CD1c-positive myeloid dendritic cell (primary cell): ENCODE data around the gene VNN1.
"Not testable (repeated sequence)": the region's sequence is repeated elsewhere in the genome, so short reads cannot be mapped to it uniquely, and the experiment has no call there.

Experiments
- DNase-seq: peaks from one replicate; pipeline ENCODE4 v3.0.0-alpha.2; 2016; ENCODE audit errors: extremely low spot score

The VNN1 gene

GRCh38 chr6:132725471-132725870 lies 11.6 kb upstream of the VNN1 start:
- DNase-seq, result no peak

GRCh38 chr6:132719736-132720448 lies 6.0 kb upstream of the VNN1 start:
- DNase-seq, result no peak

- DNase-seq, result no peak
Measured at GRCh38 chr6:132715881-132716637, 2.2 kb upstream of the VNN1 start.

GRCh38 chr6:132715204-132715603 lies 1.3 kb upstream of the VNN1 start:
- no peak for DNase-seq

GRCh38 chr6:132714160-132714559 lies 305 bp upstream of the VNN1 start:
- DNase-seq, result no peak

- DNase-seq, result no peak
Measured at GRCh38 chr6:132712366-132712765, 1.5 kb downstream of the VNN1 start.

GRCh38 chr6:132708771-132709170 lies 5.1 kb downstream of the VNN1 start:
- no peak for DNase-seq

GRCh38 chr6:132708002-132708401 lies 5.9 kb downstream of the VNN1 start:
- DNase-seq, result no peak

- DNase-seq, result not testable (repeated sequence)
Measured at GRCh38 chr6:132706756-132707155, 7.1 kb downstream of the VNN1 start.

- DNase-seq, result no peak
Measured at GRCh38 chr6:132703936-132704335, 9.9 kb downstream of the VNN1 start.

GRCh38 chr6:132698608-132699007 lies 15.2 kb downstream of the VNN1 start:
- no peak for DNase-seq

GRCh38 chr6:132695773-132696172 lies 18.1 kb downstream of the VNN1 start:
- DNase-seq, result no peak

- no peak for DNase-seq
Measured at GRCh38 chr6:132693478-132693877, 20.4 kb downstream of the VNN1 start.

GRCh38 chr6:132690678-132691077 lies 23.2 kb downstream of the VNN1 start:
- DNase-seq, result no peak

- DNase-seq, result peak; percentile 53
Measured at GRCh38 chr6:132687306-132687705, 26.5 kb downstream of the VNN1 start.

- no peak for DNase-seq
Measured at GRCh38 chr6:132686531-132686930, 27.3 kb downstream of the VNN1 start.

- DNase-seq, result peak; percentile 13
Measured at GRCh38 chr6:132685009-132685408, 28.8 kb downstream of the VNN1 start.

- no peak for DNase-seq
Measured at GRCh38 chr6:132684272-132684671, 29.6 kb downstream of the VNN1 start.

- DNase-seq, result peak; percentile 20
Measured at GRCh38 chr6:132683543-132683942, 30.3 kb downstream of the VNN1 start.

GRCh38 chr6:132679094-132679493 lies 34.8 kb downstream of the VNN1 start:
- not testable (repeated sequence) for DNase-seq

GRCh38 chr6:132675749-132676148 lies 38.1 kb downstream of the VNN1 start:
- DNase-seq, result peak; percentile 10

- no peak for DNase-seq
Measured at GRCh38 chr6:132675002-132675401, 38.9 kb downstream of the VNN1 start.

- no peak for DNase-seq
Measured at GRCh38 chr6:132673376-132674094, 40.3 kb downstream of the VNN1 start.
